Measurements from ENCODE around the gene UNC93B1.

The UNC93B1 gene

GRCh38 chr11:68010090-68011041 is 6.5 kb upstream of the UNC93B1 start, which contains the start of gene ALDH3B1:
TSS of gene ALDH3B1 (plus strand) at chr11:68010327. CDS start at chr11:68015298, 4,971 bp downstream.
- H2AFZ ChIP-seq (ENCODE audit: low read length) = peak within 1 kb of the TSS; percentile 9; the same call in 1 of the 2 replicates
- peaks cover 29% of the 10 kb centered on the region for H3K4me1 ChIP-seq (ENCODE audit: insufficient read depth, low read length, poor library complexity, severe bottlenecking)
- no peaks in the 10 kb centered on the region for H4K20me1 ChIP-seq (ENCODE audit: insufficient read depth, low read length, poor library complexity, severe bottlenecking)
- no peaks in the 10 kb centered on the region for H3K9me2 ChIP-seq (replicated peaks; ENCODE audit: low read depth, low read length)
- H3K79me2 ChIP-seq (ENCODE audit: insufficient read depth, low read length) = no peaks in the 10 kb centered on the region
- no peak within 1 kb of the TSS for H3K4me3 ChIP-seq (ENCODE audit: low read length, poor library complexity, severe bottlenecking)
- H3K9me3 ChIP-seq (ENCODE audit: insufficient read depth, low read depth, low read length) = no peaks in the 10 kb centered on the region
- TF ChIP-seq EZH2phosphoT487 (IDR thresholded peaks at IDR 0.05; ENCODE audit: borderline replicate concordance) = no peak
- TF ChIP-seq CTCF (conservative IDR thresholded peaks at IDR 0.05; ENCODE audit: low read length) = no peak
- H3F3A ChIP-seq (ENCODE audit: low read depth) = no peaks in the 10 kb centered on the region
- no peaks in the 10 kb centered on the region for H3K27me3 ChIP-seq (ENCODE audit: insufficient read depth, low read length, poor library complexity, severe bottlenecking)
- peak within 1 kb of the TSS; percentile 14 for H3K4me2 ChIP-seq (ENCODE audit: low read depth, low read length, poor library complexity, severe bottlenecking)
- H3K9ac ChIP-seq (ENCODE audit: low read depth, low read length, poor library complexity, severe bottlenecking) = no peak within 1 kb of the TSS
- H3K36me3 ChIP-seq (ENCODE audit: insufficient read depth, low read length) = no peaks in the 10 kb centered on the region

- H3K9me3 ChIP-seq (ENCODE audit: insufficient read depth, low read depth, low read length) = no peaks in the 10 kb centered on the region
- TF ChIP-seq EZH2phosphoT487 (IDR thresholded peaks at IDR 0.05; ENCODE audit: borderline replicate concordance) = no peak
- peak; percentile 64 for TF ChIP-seq CTCF (conservative IDR thresholded peaks at IDR 0.05; ENCODE audit: low read length)
- H3K36me3 ChIP-seq (ENCODE audit: insufficient read depth, low read length) = no peaks in the 10 kb centered on the region
- no peak overlapping the region for H3K9ac ChIP-seq (ENCODE audit: low read depth, low read length, poor library complexity, severe bottlenecking)
- no peaks in the 10 kb centered on the region for H4K20me1 ChIP-seq (ENCODE audit: insufficient read depth, low read length, poor library complexity, severe bottlenecking)
- no peaks in the 10 kb centered on the region for H3F3A ChIP-seq (ENCODE audit: low read depth)
- peak overlapping the region; percentile 14 for H3K4me2 ChIP-seq (ENCODE audit: low read depth, low read length, poor library complexity, severe bottlenecking)
- no peaks in the 10 kb centered on the region for H3K27me3 ChIP-seq (ENCODE audit: insufficient read depth, low read length, poor library complexity, severe bottlenecking)
- H3K4me1 ChIP-seq (ENCODE audit: insufficient read depth, low read length, poor library complexity, severe bottlenecking) = peaks cover 27% of the 10 kb centered on the region
- no peaks in the 10 kb centered on the region for H3K9me2 ChIP-seq (replicated peaks; ENCODE audit: low read depth, low read length)
- H3K4me3 ChIP-seq (ENCODE audit: low read length, poor library complexity, severe bottlenecking) = no peak overlapping the region
- H2AFZ ChIP-seq (ENCODE audit: low read length) = peak overlapping the region; percentile 9; the same call in 1 of the 2 replicates
- H3K79me2 ChIP-seq (ENCODE audit: insufficient read depth, low read length) = no peaks in the 10 kb centered on the region
Measured at GRCh38 chr11:68009391-68010089, 5.6 kb upstream of the UNC93B1 start.

GRCh38 chr11:68008381-68009337 is 4.8 kb upstream of the UNC93B1 start:
- no peaks in the 10 kb centered on the region for H3K36me3 ChIP-seq (ENCODE audit: insufficient read depth, low read length)
- no peaks in the 10 kb centered on the region for H4K20me1 ChIP-seq (ENCODE audit: insufficient read depth, low read length, poor library complexity, severe bottlenecking)
- no peaks in the 10 kb centered on the region for H3K9me2 ChIP-seq (replicated peaks; ENCODE audit: low read depth, low read length)
- no peak overlapping the region for H3K9ac ChIP-seq (ENCODE audit: low read depth, low read length, poor library complexity, severe bottlenecking)
- H3K4me2 ChIP-seq (ENCODE audit: low read depth, low read length, poor library complexity, severe bottlenecking) = no peak overlapping the region
- no peaks in the 10 kb centered on the region for H3K79me2 ChIP-seq (ENCODE audit: insufficient read depth, low read length)
- H3K27me3 ChIP-seq (ENCODE audit: insufficient read depth, low read length, poor library complexity, severe bottlenecking) = no peaks in the 10 kb centered on the region
- H2AFZ ChIP-seq (ENCODE audit: low read length) = no peak overlapping the region
- H3K4me3 ChIP-seq (ENCODE audit: low read length, poor library complexity, severe bottlenecking) = no peak overlapping the region
- H3K4me1 ChIP-seq (ENCODE audit: insufficient read depth, low read length, poor library complexity, severe bottlenecking) = peaks cover 23% of the 10 kb centered on the region
- no peak for TF ChIP-seq EZH2phosphoT487 (IDR thresholded peaks at IDR 0.05; ENCODE audit: borderline replicate concordance)
- TF ChIP-seq CTCF (conservative IDR thresholded peaks at IDR 0.05; ENCODE audit: low read length) = no peak
- H3K9me3 ChIP-seq (ENCODE audit: insufficient read depth, low read depth, low read length) = no peaks in the 10 kb centered on the region
- no peaks in the 10 kb centered on the region for H3F3A ChIP-seq (ENCODE audit: low read depth)

Data from Loucy (cell line).